Measurements from ENCODE around the gene TRIM31.
A peak's percentile ranks its signal among the peaks of the same experiment; 100 is the strongest.

The TRIM31 gene

GRCh38 chr6:30113003-30113759, at the start of gene TRIM31:
Gene TRIM31 (minus strand): TSS chr6:30113090. CDS start chr6:30112805, 285 bp downstream.
- DNase-seq (ENCODE audit: insufficient read length, low spot score) (no peak), FAIRE-seq (no peak)

- DNase-seq (ENCODE audit: insufficient read length, low spot score) (no peak), FAIRE-seq (no peak)
These were observed 49.6 kb upstream of the TRIM31 start for GRCh38 chr6:30162265-30163089.

GRCh38 chr6:30160785-30161531, 48.1 kb upstream of the TRIM31 start, which contains the start of gene TRIM10:
Gene TRIM10 (minus strand): TSS chr6:30161211. CDS start chr6:30160858, 353 bp downstream.
- DNase-seq (ENCODE audit: insufficient read length, low spot score) (no peak), FAIRE-seq (no peak)

GRCh38 chr6:30160008-30160784, 47.3 kb upstream of the TRIM31 start:
- DNase-seq (ENCODE audit: insufficient read length, low spot score) (no peak), FAIRE-seq (no peak)

GRCh38 chr6:30158475-30159040, 45.7 kb upstream of the TRIM31 start:
- FAIRE-seq (no peak), DNase-seq (ENCODE audit: insufficient read length, low spot score) (no peak)

- DNase-seq (ENCODE audit: insufficient read length, low spot score) = no peak
- FAIRE-seq = no peak
These were observed 45.1 kb upstream of the TRIM31 start for GRCh38 chr6:30157999-30158398.

- DNase-seq (ENCODE audit: insufficient read length, low spot score) (no peak), FAIRE-seq (no peak)
These were observed 44.7 kb upstream of the TRIM31 start for GRCh38 chr6:30157581-30157980.

GRCh38 chr6:30156774-30157173, 43.9 kb upstream of the TRIM31 start:
- DNase-seq (ENCODE audit: insufficient read length, low spot score) = no peak
- FAIRE-seq = no peak

- FAIRE-seq (peak; percentile 78), DNase-seq (ENCODE audit: insufficient read length, low spot score) (peak; percentile 79)
These were observed 43.3 kb upstream of the TRIM31 start for GRCh38 chr6:30156262-30156599.

GRCh38 chr6:30155520-30156261, 42.8 kb upstream of the TRIM31 start:
- DNase-seq (ENCODE audit: insufficient read length, low spot score) (no peak), FAIRE-seq (no peak)

GRCh38 chr6:30154709-30155519, 42.0 kb upstream of the TRIM31 start:
- DNase-seq (ENCODE audit: insufficient read length, low spot score) = peak; percentile 87

GRCh38 chr6:30154061-30154460, 41.2 kb upstream of the TRIM31 start:
- DNase-seq (ENCODE audit: insufficient read length, low spot score) (no peak), FAIRE-seq (no peak)

More at GRCh38 chr6:30154709-30155519, 42.0 kb upstream of the TRIM31 start:
- peak; percentile 78 for FAIRE-seq

GRCh38 chr6:30152910-30153610, 40.2 kb upstream of the TRIM31 start:
- DNase-seq (ENCODE audit: insufficient read length, low spot score) (no peak), FAIRE-seq (no peak)

GRCh38 chr6:30152016-30152673, 39.3 kb upstream of the TRIM31 start:
- no peak for FAIRE-seq
- DNase-seq (ENCODE audit: insufficient read length, low spot score) = no peak

- DNase-seq (ENCODE audit: insufficient read length, low spot score) = no peak
- no peak for FAIRE-seq
These were observed 38.7 kb upstream of the TRIM31 start for GRCh38 chr6:30151580-30151979.

GRCh38 chr6:30150671-30151395, 37.9 kb upstream of the TRIM31 start:
- FAIRE-seq = no peak
- no peak for DNase-seq (ENCODE audit: insufficient read length, low spot score)
